GM19099 (cell line): ENCODE measurements around the gene SELENOT.
A peak's percentile ranks its signal among the peaks of the same experiment; 100 is the strongest.

Experiments used
- POLR2A ChIP-seq: IDR thresholded peaks from 3 replicates; pipeline ENCODE4 v1.6.1; 2011; ENCODE audit warnings: low read depth; ENCODE audit not compliant: insufficient read length; ENCODE audit errors: extremely low read depth

SELENOT gene

GRCh38 chr3:150600647-150601530 lies 2.2 kb upstream of the SELENOT start:
- TF ChIP-seq POLR2A: peak; percentile 24

DNA sequence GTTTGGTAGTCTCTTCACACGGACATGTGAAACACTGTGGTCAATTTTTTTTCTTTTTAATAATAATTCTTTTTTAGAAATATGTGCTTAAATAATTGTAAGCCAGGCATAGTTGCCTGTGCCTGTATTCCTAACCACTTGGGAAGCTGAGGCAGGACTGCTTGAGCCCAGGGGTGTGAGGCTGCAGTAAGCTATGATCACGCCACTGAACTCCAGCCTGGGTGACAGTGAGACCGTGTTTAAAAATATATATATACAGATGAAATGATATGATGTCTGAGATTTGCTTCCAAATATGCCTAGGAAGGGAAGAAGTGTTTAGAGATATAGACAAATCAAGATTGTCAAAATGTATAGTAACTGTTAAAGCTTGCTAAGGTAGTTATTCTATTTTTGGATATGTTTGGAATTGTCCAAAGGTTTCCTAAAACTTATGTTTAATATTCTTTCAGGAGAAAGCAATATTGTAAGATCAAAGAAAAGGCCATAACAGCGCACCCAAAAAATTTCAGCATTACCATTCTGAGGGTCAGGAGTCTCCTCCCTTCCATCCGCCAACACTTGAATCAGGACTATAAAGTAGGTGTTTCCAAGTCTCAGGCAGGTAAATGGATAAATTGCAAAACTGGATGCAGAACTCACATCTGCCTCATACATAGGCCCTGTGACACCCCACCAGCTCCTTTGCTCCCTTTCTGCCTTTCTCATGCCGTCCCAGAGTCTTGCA lies 532 bp upstream of the SELENOT start:
- no peak for TF ChIP-seq POLR2A

- no peak for TF ChIP-seq POLR2A
Measured at GRCh38 chr3:150603980-150604319, 829 bp downstream of the SELENOT start.

- TF ChIP-seq POLR2A: no peak
Measured at GRCh38 chr3:150605998-150606641, 3.0 kb downstream of the SELENOT start.

- no peak for TF ChIP-seq POLR2A
Measured at GRCh38 chr3:150607267-150608065, 4.3 kb downstream of the SELENOT start.

GRCh38 chr3:150609988-150610387 lies 6.9 kb downstream of the SELENOT start:
- TF ChIP-seq POLR2A: no peak

DNA sequence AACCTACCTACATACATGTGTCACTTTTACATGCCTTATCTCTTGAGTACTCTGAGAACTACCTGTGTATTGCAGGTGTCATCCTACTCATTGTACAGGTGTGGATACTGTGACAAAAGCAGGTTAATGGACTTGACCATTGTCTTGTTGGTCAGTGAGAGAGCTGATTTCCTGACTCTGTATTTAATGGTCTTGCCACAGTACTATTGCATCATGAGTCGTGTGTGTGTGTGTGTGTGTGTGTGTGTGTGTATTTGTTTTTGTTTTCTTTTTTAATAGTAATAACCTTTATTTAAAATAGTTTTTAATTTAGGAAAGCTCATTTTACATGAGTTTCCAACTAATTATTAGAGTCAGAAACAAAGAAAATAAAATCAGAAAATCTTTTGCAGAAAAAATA lies 7.7 kb downstream of the SELENOT start:
- no peak for TF ChIP-seq POLR2A

DNA sequence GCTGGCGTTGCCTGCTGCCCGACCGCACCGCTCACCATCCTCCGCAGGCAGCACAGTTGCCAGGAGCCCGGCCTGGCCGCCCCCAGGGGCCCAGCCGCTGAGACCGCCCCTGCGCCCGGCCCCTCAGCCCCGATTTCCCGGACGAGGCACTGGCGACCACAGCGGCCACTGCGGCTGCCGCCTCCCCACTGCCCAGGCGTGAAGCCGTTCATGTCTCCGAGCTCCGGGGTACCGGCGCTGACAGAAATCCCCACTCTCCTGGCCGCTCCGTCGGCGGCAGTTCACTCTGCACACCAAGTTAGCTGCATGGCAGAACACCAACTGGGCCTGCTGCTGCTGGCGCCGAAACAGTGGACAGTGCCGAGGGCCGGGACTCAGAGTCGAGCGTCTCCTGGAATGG lies 8.5 kb downstream of the SELENOT start:
- TF ChIP-seq POLR2A: no peak

DNA sequence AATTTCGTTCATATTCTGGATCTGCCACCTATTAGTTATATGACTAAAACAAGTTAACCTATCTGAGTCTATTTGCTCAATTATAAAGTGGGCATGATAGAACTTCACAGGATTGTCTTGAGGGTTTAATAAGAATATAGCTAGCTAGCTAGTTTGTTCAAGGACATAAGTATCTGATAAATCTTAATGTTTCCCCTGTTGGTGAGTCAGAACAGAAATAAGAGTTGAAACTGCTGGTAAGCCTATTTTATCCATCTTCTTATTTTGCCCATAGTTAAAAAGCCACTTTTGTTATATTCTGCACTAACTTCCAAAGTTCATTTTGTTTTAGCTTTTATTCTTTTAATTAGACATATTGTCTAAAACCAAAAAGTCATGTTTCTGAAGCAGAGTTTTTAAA lies 9.4 kb downstream of the SELENOT start:
- no peak for TF ChIP-seq POLR2A

DNA sequence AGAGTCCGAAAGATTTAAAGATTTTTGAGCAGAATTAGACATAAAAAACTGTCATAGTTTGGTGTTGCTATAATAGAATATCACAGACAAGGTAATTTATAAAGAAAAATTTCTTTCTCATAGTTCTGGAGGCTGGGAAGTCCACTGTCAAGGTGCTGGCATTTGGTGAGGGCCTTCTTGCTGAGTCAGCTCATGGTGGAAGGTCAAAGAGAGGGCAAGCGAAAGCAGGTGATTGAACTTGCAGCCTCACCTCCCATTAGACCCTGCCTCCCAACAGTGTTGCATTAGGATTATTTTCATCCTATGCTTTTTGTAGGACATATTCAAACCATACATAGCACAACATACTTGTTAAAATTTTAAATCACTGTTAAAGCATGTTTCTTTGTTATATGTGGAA lies 9.9 kb downstream of the SELENOT start:
- no peak for TF ChIP-seq POLR2A

DNA sequence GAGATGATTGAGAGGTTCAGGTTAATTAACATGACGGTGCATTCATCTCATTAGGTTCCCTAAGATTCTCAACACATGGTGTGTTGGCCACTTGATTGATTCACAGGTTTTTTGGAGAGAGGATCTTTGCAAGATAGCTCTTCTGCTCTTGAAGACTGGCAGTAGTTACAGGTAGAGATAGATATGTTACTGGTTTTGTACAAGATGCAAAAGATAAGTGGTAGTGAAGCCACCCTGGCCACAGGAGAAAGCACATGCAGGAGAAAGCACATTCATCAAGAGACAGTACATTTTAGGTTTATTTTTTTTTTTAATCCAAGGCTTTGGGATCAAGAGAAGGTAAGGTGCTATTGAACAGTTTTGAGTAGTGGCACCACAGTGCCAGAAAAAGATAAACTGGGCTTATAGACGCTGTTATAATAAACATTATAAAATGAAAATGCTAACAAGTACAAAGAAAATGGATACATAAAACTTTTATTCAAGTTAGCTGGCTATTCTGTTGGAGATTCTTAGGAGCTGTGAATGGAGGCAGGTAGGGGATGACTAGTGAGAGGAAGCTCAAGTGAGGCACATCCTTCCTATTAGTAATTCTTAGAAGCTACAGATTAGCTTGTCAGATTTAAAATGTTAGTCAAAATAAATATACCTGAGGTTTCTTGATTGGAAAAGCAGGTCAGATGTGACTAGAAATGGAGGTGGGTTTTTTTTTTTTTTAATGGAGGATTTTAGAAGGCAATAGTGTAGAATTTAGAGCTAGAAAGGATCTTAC lies 10.8 kb downstream of the SELENOT start:
- TF ChIP-seq POLR2A: no peak

GRCh38 chr3:150620002-150620689 lies 17.0 kb downstream of the SELENOT start:
- TF ChIP-seq POLR2A: no peak

DNA sequence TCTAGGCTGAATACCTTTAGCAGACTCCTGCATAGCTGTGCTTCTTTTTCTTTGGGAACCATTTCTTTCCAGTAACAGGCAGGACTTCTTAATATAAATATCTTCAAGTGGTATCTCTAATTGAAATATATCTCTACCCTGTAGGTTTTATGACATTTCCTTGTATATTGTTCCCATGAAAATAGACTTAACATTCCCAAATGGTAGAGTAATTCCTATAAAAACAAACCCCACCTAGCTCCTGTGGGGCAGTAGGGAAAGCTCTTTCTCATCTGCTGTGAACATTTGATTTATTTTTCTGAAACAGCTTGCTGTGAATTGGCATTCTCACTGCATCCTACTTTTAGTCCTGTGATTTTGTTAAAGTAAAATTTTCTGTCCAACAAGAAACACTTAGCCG lies 20.8 kb downstream of the SELENOT start:
- no peak for TF ChIP-seq POLR2A
